Measurements from ENCODE around the gene EVL.

EVL gene

DNA sequence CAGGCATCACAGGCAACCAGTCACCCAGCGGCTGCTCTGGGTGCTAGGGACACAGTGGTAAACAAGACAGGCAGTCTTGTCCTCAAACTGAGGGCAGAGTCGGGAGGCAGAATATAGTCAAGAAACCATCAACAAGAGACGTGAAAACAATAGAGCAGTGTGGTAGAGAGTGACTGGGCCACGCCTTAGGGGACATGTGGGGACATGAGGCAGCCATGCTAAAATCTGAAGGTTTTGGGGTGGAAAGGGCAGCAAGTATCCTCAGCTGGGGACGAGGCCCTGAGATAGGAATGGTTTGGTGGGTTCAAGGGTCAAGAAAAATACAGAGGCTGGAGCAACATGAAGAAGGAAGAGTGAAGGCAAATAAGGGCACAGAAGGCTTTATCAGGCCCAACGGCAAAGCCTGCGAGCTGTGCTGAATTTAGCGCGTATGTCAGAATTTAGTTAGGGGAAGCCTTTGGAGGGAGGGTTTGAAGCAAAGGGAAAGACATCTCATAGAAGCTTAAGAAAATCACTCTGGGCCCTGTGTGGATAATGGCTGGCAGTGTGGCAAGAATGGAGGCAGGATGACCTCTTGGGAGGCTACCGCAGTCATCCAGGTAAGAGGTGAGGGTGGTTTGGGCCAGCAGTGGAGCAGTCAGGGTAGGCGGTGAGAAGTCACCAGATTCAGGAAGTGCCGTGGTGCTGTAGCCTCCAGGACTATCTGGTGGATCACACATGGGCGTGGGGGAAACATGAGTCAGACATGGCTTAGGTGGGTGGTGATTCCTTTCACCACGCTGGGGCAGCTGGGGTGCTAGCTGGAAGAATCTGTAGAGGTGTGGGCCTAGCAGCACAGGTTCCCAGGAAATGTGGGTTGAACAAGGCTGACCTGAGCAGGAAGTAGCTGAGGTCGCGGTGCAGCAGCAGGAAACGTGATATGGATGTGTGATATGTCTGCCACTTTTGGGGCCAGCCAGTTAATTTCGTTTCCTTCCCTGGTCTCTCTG, 3.0 kb downstream of the EVL start:
- Mint-ChIP-seq H3K4me3 (peak overlapping the region; percentile 88 to 90), H3K27ac (peak overlapping the region; percentile 96 to 97), H3K9me3 (no peaks in the 10 kb centered on the region), H3K27me3 (no peaks in the 10 kb centered on the region), H3K4me1 (peaks cover 61% of the 10 kb centered on the region)
- DNase-seq (peak; percentile 76 to 91), ATAC-seq (peak; percentile 69)

DNA sequence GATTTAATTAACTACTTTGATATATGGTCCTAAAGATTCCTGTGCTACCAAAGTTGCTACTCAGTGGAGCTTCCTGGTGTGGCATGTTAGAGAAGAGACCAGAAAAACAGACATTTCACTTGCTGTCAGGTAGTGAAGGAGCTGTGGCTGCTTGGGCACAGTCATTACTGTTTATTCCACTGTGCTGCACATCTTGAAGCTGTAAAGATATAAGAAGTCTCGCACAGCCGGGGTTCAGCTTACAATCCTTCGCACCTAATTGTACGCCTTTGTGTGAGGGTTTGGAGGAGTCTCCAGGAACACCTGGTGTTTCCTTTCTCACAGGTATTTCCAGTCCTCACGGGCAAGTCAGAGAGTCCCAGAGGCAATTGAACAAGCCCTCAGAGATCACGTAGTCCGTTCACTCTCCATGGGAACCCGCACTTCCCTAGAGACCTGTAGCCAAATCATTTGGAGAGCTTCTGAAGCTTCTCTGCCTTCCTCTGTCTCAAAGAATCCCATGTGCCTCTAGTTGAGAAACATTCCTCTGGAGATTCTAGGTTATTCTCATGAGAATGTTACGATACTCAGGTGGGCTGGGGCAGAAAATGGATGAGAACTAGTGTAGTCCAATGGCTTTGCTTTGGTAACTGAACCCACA, 4.1 kb downstream of the EVL start:
- DNase-seq (peak in 1 of 2 donors; percentile 42), ATAC-seq (peak; percentile 13)
- peak overlapping the region; percentile 96 to 97 for H3K27ac Mint-ChIP-seq
- H3K4me1 Mint-ChIP-seq: peaks cover 61% of the 10 kb centered on the region
- H3K9me3 Mint-ChIP-seq: no peaks in the 10 kb centered on the region
- H3K4me3 Mint-ChIP-seq: peak overlapping the region; percentile 88 to 90
- no peaks in the 10 kb centered on the region for H3K27me3 Mint-ChIP-seq

DNA sequence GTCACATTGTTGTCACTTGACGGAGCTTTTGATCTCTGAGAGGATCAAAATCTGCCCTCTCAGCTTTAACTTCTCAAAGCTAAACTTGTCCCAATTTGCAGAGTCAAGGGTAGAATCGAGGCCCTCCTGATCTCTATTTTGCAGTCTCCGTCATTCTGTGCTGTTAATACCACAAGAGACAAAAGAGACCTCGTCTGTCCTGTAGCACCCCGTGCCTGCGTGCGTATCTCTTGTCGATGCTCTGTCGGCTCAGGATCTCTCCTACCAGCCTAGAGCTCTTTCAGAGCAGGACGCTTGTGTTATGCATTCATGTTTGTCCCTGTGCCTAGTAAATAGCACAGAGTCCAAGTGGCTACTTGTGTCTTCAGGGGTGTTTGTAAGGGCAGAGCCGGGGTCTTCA, 5.1 kb downstream of the EVL start:
- no peak for DNase-seq
- peak overlapping the region; percentile 85 to 95 for H3K27ac Mint-ChIP-seq
- H3K27me3 Mint-ChIP-seq: no peaks in the 10 kb centered on the region
- ATAC-seq: no peak
- no peaks in the 10 kb centered on the region for H3K9me3 Mint-ChIP-seq
- peaks cover 67% of the 10 kb centered on the region for H3K4me1 Mint-ChIP-seq
- peak overlapping the region; percentile 88 to 90 for H3K4me3 Mint-ChIP-seq

DNA sequence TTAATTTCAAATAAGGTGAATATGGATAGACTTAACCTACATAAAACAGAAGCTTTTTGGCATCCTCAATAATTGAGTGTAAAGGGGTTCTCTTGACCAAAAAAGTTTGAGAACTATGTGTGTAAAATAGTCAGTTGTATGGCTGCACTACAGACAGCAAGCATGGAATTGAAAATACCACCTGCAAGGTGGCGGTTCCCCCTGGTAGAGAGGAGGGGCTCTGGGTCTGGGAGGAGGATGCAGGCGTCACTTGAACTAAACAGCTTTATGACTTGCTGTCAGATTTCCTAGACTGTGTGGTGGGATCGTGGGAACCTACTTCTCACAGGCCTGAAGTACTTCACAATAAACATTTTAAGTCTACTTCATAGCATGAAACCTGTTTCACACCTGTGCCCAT, 6.3 kb downstream of the EVL start:
- DNase-seq (no peak), ATAC-seq (no peak)
- Mint-ChIP-seq H3K9me3 (no peaks in the 10 kb centered on the region), H3K4me1 (peaks cover 79% of the 10 kb centered on the region), H3K27ac (peak overlapping the region; percentile 48 to 70), H3K27me3 (no peaks in the 10 kb centered on the region), H3K4me3 (peak overlapping the region; percentile 88 to 92)

- H3K9me3 Mint-ChIP-seq: no peaks in the 10 kb centered on the region
- peak overlapping the region; percentile 94 to 95 for H3K27ac Mint-ChIP-seq
- H3K27me3 Mint-ChIP-seq: no peaks in the 10 kb centered on the region
- no peak for ATAC-seq
- H3K4me3 Mint-ChIP-seq: peak overlapping the region; percentile 80 to 92
- H3K4me1 Mint-ChIP-seq: peaks cover 86% of the 10 kb centered on the region
- DNase-seq: peak in 1 of 2 donors; percentile 49
Measured at GRCh38 chr14:100072783-100073346, 7.6 kb downstream of the EVL start.

GRCh38 chr14:100073576-100074430, 8.6 kb downstream of the EVL start:
- Mint-ChIP-seq H3K4me3 (peak overlapping the region; percentile 80 to 92), H3K27ac (peak overlapping the region; percentile 95 to 96), H3K4me1 (peaks cover 90% of the 10 kb centered on the region), H3K9me3 (no peaks in the 10 kb centered on the region), H3K27me3 (no peaks in the 10 kb centered on the region)
- no peak for ATAC-seq
- no peak for DNase-seq

- DNase-seq (no peak), ATAC-seq (no peak)
- Mint-ChIP-seq H3K27ac (peak overlapping the region; percentile 95 to 96), H3K9me3 (no peaks in the 10 kb centered on the region), H3K4me3 (peak overlapping the region; percentile 80 to 92), H3K27me3 (no peaks in the 10 kb centered on the region), H3K4me1 (peaks cover 97% of the 10 kb centered on the region)
Measured at GRCh38 chr14:100074431-100075100, 9.3 kb downstream of the EVL start.

GRCh38 chr14:100075681-100076080, 10.5 kb downstream of the EVL start:
- DNase-seq (no peak), ATAC-seq (no peak)
- H3K27ac Mint-ChIP-seq: peak overlapping the region; percentile 15 to 96
- H3K4me1 Mint-ChIP-seq: peaks cover 97% of the 10 kb centered on the region
- H3K9me3 Mint-ChIP-seq: no peaks in the 10 kb centered on the region
- no peaks in the 10 kb centered on the region for H3K27me3 Mint-ChIP-seq
- peak overlapping the region; percentile 80 to 92 for H3K4me3 Mint-ChIP-seq

- peak; percentile 40 to 53 for DNase-seq
- peak overlapping the region; percentile 80 to 92 for H3K4me3 Mint-ChIP-seq
- no peaks in the 10 kb centered on the region for H3K27me3 Mint-ChIP-seq
- H3K27ac Mint-ChIP-seq: peak overlapping the region; percentile 15 to 69
- peaks cover 95% of the 10 kb centered on the region for H3K4me1 Mint-ChIP-seq
- peak; percentile 62 for ATAC-seq
- H3K9me3 Mint-ChIP-seq: no peaks in the 10 kb centered on the region
Measured at GRCh38 chr14:100076133-100076532, 10.9 kb downstream of the EVL start.

DNA sequence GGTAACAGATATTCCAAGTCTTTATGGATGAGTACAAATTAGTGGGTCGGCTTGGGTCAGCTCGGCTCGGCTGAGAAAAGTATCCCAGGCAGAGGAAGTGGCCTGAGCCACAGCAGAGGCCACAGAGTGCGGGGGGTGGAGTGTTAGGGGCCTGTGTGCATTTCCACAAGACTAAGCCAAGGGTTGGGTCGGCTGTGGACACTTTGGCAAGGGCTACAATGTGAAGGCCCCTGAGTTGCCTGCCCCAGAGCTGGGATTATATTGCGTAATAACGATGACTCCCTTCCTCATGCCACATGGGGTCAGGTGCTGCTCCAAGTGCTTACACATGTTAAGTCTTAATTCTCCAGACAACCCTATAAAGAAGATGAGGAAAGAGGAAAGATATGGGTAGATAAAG, 11.4 kb downstream of the EVL start:
- Mint-ChIP-seq H3K9me3 (no peaks in the 10 kb centered on the region), H3K4me1 (peaks cover 95% of the 10 kb centered on the region), H3K4me3 (peak overlapping the region; percentile 80 to 92), H3K27ac (peak overlapping the region; percentile 69), H3K27me3 (no peaks in the 10 kb centered on the region)
- peak; percentile 8 for ATAC-seq
- no peak for DNase-seq

DNA sequence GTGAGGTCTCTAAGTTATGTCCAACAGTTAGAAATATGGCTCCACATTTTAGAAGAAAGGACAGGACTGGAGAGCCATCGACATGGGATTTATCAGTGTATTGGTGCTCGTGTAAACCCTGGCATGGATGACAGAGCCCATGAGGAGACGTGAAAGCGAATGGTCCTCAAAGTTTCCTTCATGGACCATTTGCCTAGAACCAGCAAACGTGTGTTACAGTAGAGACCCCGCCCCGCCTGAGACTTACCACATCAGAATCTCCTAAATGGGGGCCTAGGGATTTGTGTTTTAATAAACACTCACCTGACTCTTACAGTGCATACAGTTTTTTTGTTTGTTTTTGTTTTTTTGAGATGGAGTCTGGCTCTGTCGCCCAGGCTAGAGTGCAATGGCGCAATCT, 12.2 kb downstream of the EVL start:
- no peak for ATAC-seq
- no peaks in the 10 kb centered on the region for H3K9me3 Mint-ChIP-seq
- no peak for DNase-seq
- no peaks in the 10 kb centered on the region for H3K27me3 Mint-ChIP-seq
- H3K4me3 Mint-ChIP-seq: peak overlapping the region; percentile 80 to 92
- H3K27ac Mint-ChIP-seq: peak overlapping the region; percentile 3 to 42
- H3K4me1 Mint-ChIP-seq: peaks cover 97% of the 10 kb centered on the region

GRCh38 chr14:100078216-100078803, 13.1 kb downstream of the EVL start:
- Mint-ChIP-seq H3K4me1 (peaks cover 97% of the 10 kb centered on the region), H3K27ac (peak overlapping the region; percentile 4 to 53), H3K9me3 (no peaks in the 10 kb centered on the region), H3K4me3 (peak overlapping the region; percentile 80 to 92), H3K27me3 (no peaks in the 10 kb centered on the region)
- ATAC-seq (no peak), DNase-seq (no peak)

- peak; percentile 79 for ATAC-seq
- no peaks in the 10 kb centered on the region for H3K9me3 Mint-ChIP-seq
- H3K4me1 Mint-ChIP-seq: peaks cover 97% of the 10 kb centered on the region
- peak overlapping the region; percentile 65 to 75 for H3K27ac Mint-ChIP-seq
- peak overlapping the region; percentile 80 to 92 for H3K4me3 Mint-ChIP-seq
- H3K27me3 Mint-ChIP-seq: no peaks in the 10 kb centered on the region
- peak; percentile 68 to 69 for DNase-seq
Measured at GRCh38 chr14:100078997-100079725, 13.9 kb downstream of the EVL start.

DNA sequence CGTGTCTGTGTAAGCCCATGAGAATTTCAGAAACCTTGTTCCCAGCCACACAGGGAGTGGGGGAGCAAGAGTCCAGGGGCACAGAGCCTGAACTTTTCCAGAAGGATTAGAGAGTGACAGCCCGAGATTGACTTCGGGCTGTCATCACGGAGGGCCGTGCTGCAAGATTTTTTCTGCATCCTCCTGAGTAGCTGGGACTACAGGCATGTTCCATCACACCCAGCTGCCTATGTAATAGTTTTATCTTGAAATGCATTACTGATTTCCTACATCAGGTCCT, 14.4 kb downstream of the EVL start:
- Mint-ChIP-seq H3K4me3 (peak overlapping the region; percentile 80 to 92), H3K4me1 (peaks cover 97% of the 10 kb centered on the region), H3K27ac (peak overlapping the region in 1 of 2 donors; percentile 75), H3K9me3 (no peaks in the 10 kb centered on the region), H3K27me3 (no peaks in the 10 kb centered on the region)
- no peak for DNase-seq
- ATAC-seq: no peak
